Colonic mucosa (tissue), 4 donors: Measurements from ENCODE around the gene MYH4. TPM values are rescaled to one million over a fixed set of nuclear protein-coding genes. Genes with fewer than 3 reads are reported as not detected.

ENCODE experiments used
- DNase-seq: peaks from one replicate; pipeline ENCODE4 v3.0.0-alpha.2; 2020
- H3K27ac ChIP-seq: fragments of 200-600 bp; one replicate; pipeline ENCODE4 v1.8.0; 2021
- H3K27me3 ChIP-seq: fragments of 200-600 bp; one replicate; pipeline ENCODE4 v1.8.0; 2021
- H3K36me3 ChIP-seq: fragments of 200-600 bp; one replicate; pipeline ENCODE4 v1.8.0; 2021
- H3K4me1 ChIP-seq: fragments of 200-600 bp; one replicate; pipeline ENCODE4 v1.8.0; 2021; ENCODE audit warnings: mild to moderate bottlenecking
- H3K4me3 ChIP-seq: fragments of 200-600 bp; one replicate; pipeline ENCODE4 v1.8.0; 2021
- H3K9ac ChIP-seq, 2 donors: one replicate each; pipeline ENCODE4 v1.7.0; 2013; ENCODE audit warnings: control low read depth in 2 of 2, low read depth in 2 of 2, low read length in 2 of 2
- H3K9me3 ChIP-seq: fragments of 200-600 bp; one replicate; pipeline ENCODE4 v1.8.0; 2021
- CTCF ChIP-seq: fragments of 200-600 bp; IDR thresholded peaks from one replicate; pipeline ENCODE4 v1.8.0; 2022; ENCODE audit warnings: antibody characterized with exemption, mild to moderate bottlenecking
- intact Hi-C: fragments of 100-400 bp; cut with DNase I; formaldehyde crosslinking; loops from one replicate; pipeline ENCODE4 v1.14.1; 2022
- total RNA-seq, 2 donors: library from RNA; stranded (reverse); fragmentation: NEBNext Ultra II Directional in 1 of 2; extraction: Animal tissue kit (Norgen Biotek cat#: 25700) in 1 of 2; gene quantifications; one replicate each; pipeline ENCODE4 v1.2.1, GENCODE V29; 2021
- donor health status: healthy.
- donor health status: DM: no; HTN: no; CAD: no.
- donor health status: DM: no; HTN: no; CAD: no.

The MYH4 gene
- total RNA-seq, 2 donors from 2014 or later = not detected

- Histone ChIP-seq H3K27me3 (no peaks in the 10 kb centered on the region), H3K9me3 (no peaks in the 10 kb centered on the region), H3K4me1 (no peaks in the 10 kb centered on the region), H3K4me3 (no peak overlapping the region), H3K36me3 (no peaks in the 10 kb centered on the region), H3K27ac (no peak overlapping the region), H3K9ac (no peak overlapping the region)
- TF ChIP-seq CTCF = no peak
- DNase-seq = no peak
- intact Hi-C loops = no loop called here
These were observed 43.5 kb upstream of the MYH4 start for GRCh38 chr17:10512856-10513255.

- H3K9ac ChIP-seq = no peak overlapping the region
- DNase-seq = no peak
- intact Hi-C loops = no loop called here
- no peak overlapping the region for H3K27ac ChIP-seq
- no peaks in the 10 kb centered on the region for H3K27me3 ChIP-seq
- no peaks in the 10 kb centered on the region for H3K9me3 ChIP-seq
- H3K4me1 ChIP-seq = no peaks in the 10 kb centered on the region
- no peak overlapping the region for H3K4me3 ChIP-seq
- no peak for TF ChIP-seq CTCF
- H3K36me3 ChIP-seq = no peaks in the 10 kb centered on the region
These were observed 30.6 kb upstream of the MYH4 start for GRCh38 chr17:10499950-10500349.

- H3K27me3 ChIP-seq = no peaks in the 10 kb centered on the region
- no peaks in the 10 kb centered on the region for H3K36me3 ChIP-seq
- H3K27ac ChIP-seq = no peak overlapping the region
- no peak for DNase-seq
- H3K9me3 ChIP-seq = no peaks in the 10 kb centered on the region
- H3K4me3 ChIP-seq = no peak overlapping the region
- no peaks in the 10 kb centered on the region for H3K4me1 ChIP-seq
- no peak overlapping the region for H3K9ac ChIP-seq
- intact Hi-C loops = no loop called here
- no peak for TF ChIP-seq CTCF
These were observed 22.6 kb upstream of the MYH4 start for GRCh38 chr17:10492004-10492403.

- H3K4me3 ChIP-seq = no peak overlapping the region
- DNase-seq = no peak
- no peaks in the 10 kb centered on the region for H3K36me3 ChIP-seq
- no peaks in the 10 kb centered on the region for H3K9me3 ChIP-seq
- H3K27ac ChIP-seq = no peak overlapping the region
- H3K4me1 ChIP-seq = no peaks in the 10 kb centered on the region
- no peaks in the 10 kb centered on the region for H3K27me3 ChIP-seq
- intact Hi-C loops = no loop called here
- H3K9ac ChIP-seq = no peak overlapping the region
- TF ChIP-seq CTCF = no peak
These were observed 12.9 kb upstream of the MYH4 start for GRCh38 chr17:10482252-10482651.

GRCh38 chr17:10477701-10478100, 8.3 kb upstream of the MYH4 start:
- intact Hi-C loops = no loop called here
- H3K4me3 ChIP-seq = no peak overlapping the region
- no peaks in the 10 kb centered on the region for H3K9me3 ChIP-seq
- no peak overlapping the region for H3K9ac ChIP-seq
- no peak for TF ChIP-seq CTCF
- H3K27ac ChIP-seq = no peak overlapping the region
- no peaks in the 10 kb centered on the region for H3K27me3 ChIP-seq
- no peak for DNase-seq
- no peaks in the 10 kb centered on the region for H3K4me1 ChIP-seq
- no peaks in the 10 kb centered on the region for H3K36me3 ChIP-seq

- Histone ChIP-seq H3K27me3 (no peaks in the 10 kb centered on the region), H3K27ac (no peak overlapping the region), H3K9ac (no peak overlapping the region), H3K9me3 (no peaks in the 10 kb centered on the region), H3K4me1 (no peaks in the 10 kb centered on the region), H3K4me3 (no peak overlapping the region), H3K36me3 (no peaks in the 10 kb centered on the region)
- no peak for DNase-seq
- intact Hi-C loops = no loop called here
- no peak for TF ChIP-seq CTCF
These were observed 5.2 kb upstream of the MYH4 start for GRCh38 chr17:10474536-10474935.
